Measurements from ENCODE around the gene SFRP4.

SFRP4 gene

DNA sequence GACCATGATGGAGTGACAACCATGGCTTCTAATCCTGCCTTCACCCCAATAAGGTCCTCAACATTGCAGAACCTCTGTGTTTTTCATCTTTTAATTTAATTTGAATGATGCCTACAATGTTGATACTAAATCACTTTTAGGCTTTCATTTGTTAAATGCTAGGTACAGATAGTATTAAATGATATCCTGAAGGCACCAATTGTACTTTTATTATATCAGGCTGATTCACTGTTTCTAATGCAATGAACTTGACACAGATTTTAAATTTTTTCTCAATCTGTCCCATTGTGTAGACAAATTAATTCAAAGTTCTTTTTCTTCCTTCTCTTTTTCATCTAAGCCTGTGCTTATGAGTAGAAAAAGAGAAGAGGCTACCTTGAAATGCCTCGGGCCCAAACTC lies 9.0 kb upstream of the SFRP4 start:
- DNase-seq (ENCODE audit: low read depth in 2 of 3, low spot score in 1 of 3) = no peak

DNA sequence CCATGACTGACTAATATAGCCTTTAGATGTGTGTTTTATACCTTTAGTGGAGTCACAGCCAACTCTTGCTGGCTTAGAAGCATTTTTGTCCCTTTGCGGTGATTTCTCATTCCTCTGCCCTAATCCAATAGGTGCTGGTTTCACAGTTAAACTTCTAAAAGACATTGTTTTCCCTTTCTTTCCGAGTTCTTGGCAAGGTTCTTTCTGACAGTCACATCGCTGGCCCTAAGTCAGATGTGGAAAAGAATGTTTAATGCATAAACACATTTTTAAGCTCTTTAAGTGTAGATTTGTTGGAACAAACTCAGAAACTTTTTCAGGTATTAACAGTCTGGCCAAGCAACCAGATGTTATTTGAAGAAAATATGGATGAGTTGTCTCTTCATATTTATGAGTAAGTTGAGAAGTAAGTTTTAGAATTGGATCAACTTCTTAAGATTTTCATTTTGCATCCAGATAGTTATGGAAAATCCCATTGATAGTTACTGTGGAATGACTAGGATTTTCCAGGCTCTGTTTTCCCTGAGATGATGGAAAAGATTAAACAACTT lies 7.9 kb upstream of the SFRP4 start:
- no peak for DNase-seq (ENCODE audit: low read depth in 2 of 3, low spot score in 1 of 3)

GRCh38 chr7:37923996-37924395 lies 7.4 kb upstream of the SFRP4 start:
- DNase-seq (ENCODE audit: low read depth in 2 of 3, low spot score in 1 of 3) = no peak

- no peak for DNase-seq (ENCODE audit: low read depth in 2 of 3, low spot score in 1 of 3)
Measured at GRCh38 chr7:37921876-37922275, 5.3 kb upstream of the SFRP4 start.

DNA sequence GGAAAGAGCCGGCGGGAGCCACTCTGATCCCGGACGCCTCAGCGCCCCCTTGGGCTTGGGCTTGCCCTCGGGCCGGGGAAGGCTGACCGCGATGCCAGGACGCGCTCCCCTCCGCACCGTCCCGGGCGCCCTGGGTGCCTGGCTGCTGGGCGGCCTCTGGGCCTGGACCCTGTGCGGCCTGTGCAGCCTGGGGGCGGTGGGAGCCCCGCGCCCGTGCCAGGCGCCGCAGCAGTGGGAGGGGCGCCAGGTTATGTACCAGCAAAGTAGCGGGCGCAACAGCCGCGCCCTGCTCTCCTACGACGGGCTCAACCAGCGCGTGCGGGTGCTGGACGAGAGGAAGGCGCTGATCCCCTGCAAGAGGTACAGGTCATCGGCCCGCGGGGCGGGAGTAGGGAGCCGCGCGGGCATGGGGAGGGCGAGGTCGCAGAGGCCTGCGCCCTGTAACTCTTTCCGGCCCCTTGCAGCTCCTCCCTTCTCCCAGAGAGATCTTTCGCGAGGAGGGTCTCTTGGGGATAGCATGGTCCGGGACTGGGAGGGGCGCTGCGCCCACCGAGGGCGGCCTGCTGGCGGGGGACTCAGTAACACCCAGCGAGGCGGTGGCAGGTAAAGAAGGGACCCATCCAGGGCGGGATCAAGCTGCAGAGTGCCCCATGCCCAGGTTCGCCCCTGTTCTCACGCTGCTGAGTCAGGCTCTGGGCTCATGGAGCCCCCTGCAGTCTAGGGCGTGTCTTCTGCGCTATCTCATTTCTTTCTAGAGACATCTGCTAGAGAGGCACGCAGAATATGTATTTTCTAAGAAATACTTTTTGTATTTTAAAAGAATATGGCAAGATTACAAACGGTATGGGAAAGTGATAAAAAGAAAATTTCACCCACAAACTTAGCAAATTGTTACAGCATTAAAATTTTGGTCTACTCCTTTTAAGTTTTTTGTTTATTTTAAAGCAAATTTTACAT lies 4.5 kb upstream of the SFRP4 start:
- no peak for DNase-seq (ENCODE audit: low read depth in 2 of 3, low spot score in 1 of 3)

DNA sequence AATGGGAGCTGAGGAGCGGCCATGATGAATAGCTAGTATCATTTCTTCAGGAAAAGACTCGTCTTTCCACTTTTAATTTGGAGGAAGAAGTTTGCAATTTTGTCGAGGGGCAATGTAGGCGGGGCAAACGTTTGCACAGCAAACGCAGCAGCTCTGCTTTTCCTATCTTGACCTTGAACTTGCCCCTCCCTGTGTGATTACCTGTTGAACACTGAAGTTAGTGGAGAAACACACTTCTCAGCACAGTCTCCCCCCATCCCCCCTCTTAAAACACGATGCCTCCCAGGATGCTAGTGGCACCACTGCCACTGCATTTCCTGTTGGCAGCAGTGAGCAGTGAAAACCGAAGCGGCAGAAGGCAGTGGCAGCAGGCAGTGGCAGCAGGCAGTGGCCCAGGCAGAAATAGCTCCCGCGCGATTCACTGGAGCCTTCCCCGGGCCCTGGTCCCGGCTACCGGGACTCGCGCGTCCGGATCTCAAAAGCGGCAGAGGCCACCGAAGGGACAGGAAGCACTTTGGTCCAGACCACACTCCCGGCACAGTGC lies 3.8 kb upstream of the SFRP4 start, which contains the start of gene EPDR1:
EPDR1 (plus strand) TSS at position 336 of the 544 bp plus-strand sequence. CDS start 300 bp downstream, outside the sequence.
- DNase-seq (ENCODE audit: low read depth in 2 of 3, low spot score in 1 of 3) = peak in 2 of 3 donors; percentile 6 to 15

DNA sequence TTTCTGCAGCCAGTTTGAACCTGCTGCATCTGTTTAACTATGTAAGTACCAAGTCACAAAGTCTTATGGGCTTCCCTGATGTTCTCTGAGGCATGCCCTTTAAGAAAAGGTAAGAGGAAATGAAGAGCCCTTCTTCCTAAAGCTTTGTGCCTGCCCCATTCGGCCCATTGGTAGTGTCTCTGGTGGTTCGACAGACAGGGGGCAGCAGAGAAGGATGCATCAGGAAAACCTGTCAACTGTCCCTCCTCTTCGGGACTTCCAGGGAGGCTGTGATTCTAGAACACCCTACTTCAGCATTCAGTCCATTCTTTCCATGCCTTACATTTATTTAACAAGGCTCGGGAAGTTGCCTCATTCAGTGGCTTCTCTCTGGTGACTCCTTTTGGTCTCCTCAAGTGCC lies 1.9 kb upstream of the SFRP4 start:
- DNase-seq (ENCODE audit: low read depth in 2 of 3, low spot score in 1 of 3) = no peak

- DNase-seq (ENCODE audit: low read depth in 2 of 3, low spot score in 1 of 3) = no peak
Measured at GRCh38 chr7:37916017-37916672, 472 bp downstream of the SFRP4 start.

GRCh38 chr7:37915438-37915837 lies 1.2 kb downstream of the SFRP4 start:
- no peak for DNase-seq (ENCODE audit: low read depth in 2 of 3, low spot score in 1 of 3)

- no peak for DNase-seq (ENCODE audit: low read depth in 2 of 3, low spot score in 1 of 3)
Measured at GRCh38 chr7:37912756-37913155, 3.9 kb downstream of the SFRP4 start.

- no peak for DNase-seq (ENCODE audit: low read depth in 2 of 3, low spot score in 1 of 3)
Measured at GRCh38 chr7:37908221-37908788, 8.3 kb downstream of the SFRP4 start.

DNA sequence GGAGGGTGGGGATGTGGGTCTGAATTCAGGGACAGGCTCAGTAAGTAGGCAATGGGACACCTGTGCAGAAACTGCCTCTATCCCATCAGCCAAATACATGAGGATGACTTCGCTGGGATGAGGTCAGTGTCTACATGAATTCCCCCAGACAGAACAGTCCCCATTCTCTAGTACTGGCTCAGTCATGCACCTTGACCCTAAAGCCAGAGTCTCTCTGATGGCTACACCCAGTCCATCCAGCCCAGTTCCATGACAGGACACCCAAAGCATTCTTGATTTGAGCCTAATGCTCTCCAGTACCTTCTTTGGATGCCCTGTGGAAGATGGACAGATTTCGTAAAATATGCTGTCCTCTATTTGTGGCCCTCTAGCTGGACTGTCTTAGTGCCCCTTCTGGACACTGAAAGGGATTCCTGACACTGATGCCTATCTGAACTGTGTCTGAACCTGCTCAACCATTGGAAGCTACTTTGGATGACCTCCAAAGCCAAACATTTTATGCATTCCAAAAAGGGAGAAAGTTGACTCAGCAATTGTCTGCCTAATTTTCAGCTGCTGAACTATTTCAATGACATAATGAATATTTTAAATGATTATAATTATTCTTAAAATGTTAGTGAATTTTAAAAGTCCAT lies 14.6 kb downstream of the SFRP4 start:
- DNase-seq (ENCODE audit: low read depth in 2 of 3, low spot score in 1 of 3) = no peak

DNA sequence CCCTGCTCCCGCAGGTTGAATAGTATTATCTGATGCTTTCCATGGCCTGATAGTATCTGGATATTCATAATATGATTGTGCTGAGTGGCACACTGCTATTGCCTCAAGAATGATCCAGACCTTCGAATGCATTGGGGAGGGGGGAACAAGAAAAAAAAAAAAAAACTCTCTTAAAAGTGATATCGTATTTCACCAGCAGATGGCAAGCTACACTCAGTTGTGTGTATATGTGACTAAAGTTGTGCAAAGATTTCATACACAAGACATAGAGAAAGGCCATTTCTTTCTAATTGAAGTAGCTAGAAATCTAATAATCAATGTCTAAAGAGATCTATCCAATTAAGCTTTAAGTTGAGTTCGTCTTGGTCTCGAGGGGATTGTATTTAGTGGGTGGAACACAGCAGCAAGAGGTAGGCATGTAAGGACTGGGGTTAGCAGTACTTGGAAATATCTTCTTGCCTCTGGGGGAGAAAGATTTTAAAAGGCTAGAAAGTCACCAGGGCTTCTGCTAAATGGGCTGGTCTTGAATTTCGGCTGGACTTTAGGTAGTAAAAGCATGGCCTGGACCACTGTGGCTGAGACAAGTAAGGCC lies 15.3 kb downstream of the SFRP4 start:
- no peak for DNase-seq (ENCODE audit: low read depth in 2 of 3, low spot score in 1 of 3)

DNA sequence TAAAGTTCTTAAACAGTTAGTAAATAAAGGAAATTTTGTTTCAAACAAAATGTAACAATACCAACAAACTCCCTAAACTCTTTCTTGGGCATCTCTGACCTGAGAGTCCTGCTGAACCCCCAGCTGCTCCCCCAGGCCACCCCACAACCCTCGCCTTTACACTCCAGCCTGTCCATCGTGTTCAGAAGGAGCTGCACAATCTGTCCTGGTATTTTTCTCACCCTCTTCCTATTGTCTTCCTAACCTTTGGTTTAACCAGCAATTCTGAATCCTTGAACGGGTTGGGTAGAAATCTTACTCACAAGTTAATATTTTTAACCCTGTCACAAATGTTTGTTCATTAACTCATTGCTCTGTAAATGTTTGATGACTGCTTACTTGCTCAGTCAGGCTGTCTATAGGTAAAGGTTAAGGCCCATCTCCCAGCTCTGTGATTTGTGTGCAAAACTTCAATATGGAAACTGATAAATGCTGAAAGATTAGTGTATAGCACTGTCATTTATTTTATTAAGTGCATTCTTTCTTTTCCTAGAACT lies 16.8 kb downstream of the SFRP4 start:
- no peak for DNase-seq (ENCODE audit: low read depth in 2 of 3, low spot score in 1 of 3)

DNA sequence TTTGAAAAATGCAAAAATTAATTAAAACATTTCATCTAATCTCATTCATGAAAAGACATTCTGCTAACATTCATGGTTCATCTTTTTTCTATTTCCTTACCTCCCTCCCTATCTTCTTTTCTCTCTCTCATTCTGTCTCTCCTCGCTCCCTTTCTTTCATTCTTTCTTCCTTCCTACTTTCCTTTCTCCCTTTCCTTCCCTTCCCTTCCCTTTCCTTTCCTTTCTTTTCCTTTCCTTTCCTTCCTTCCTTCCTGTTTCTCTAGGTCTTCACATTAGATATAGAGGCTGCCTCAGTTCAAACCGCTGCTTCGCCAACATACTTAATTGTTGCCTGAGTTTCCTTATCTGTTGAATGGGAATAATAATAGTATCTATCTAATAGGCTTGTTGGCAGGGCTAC lies 21.9 kb downstream of the SFRP4 start:
- no peak for DNase-seq (ENCODE audit: low read depth in 2 of 3, low spot score in 1 of 3)

- DNase-seq (ENCODE audit: low read depth in 2 of 3, low spot score in 1 of 3) = no peak
Measured at GRCh38 chr7:37893359-37893758, 23.3 kb downstream of the SFRP4 start.

GRCh38 chr7:37882086-37882485 lies 34.5 kb downstream of the SFRP4 start:
- DNase-seq (ENCODE audit: low read depth in 2 of 3, low spot score in 1 of 3) = no peak
